Measurements from ENCODE around the gene AKIRIN1.

Gene AKIRIN1

DNA sequence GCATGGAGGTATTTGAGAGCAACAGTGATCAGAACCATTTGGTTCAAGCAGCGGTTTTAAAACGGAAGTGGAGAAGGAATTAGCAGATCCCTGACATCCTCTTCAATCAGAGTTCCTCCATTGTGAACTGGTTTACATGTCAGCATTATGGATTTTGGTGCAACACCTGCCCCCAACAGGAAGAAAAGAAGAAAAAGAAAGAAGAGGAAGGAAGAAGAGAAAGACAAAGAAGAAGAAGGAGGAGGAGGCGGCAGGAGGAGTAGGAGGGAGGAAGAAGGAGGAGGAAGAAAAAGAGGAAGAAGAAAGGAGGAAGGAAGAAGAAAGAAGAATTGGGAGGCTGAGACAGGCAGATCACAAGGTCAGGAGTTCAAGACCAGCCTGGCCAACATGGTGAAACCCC lies 52.4 kb downstream of the AKIRIN1 start:
- 0 out of 2 replicates have a peak, but pooled peaks cover 1% of the 10 kb centered on the region for H3K36me3 ChIP-seq (ENCODE audit: low read depth)
- H3K4me1 ChIP-seq (ENCODE audit: insufficient read depth, poor library complexity, severe bottlenecking): no peaks in the 10 kb centered on the region
- no peak overlapping the region for H3K27ac ChIP-seq (ENCODE audit: poor library complexity, severe bottlenecking)
- H3K4me3 ChIP-seq (ENCODE audit: severe bottlenecking): no peak overlapping the region
- no peak for DNase-seq (ENCODE audit: low spot score)
- no peaks in the 10 kb centered on the region for H3K27me3 ChIP-seq (ENCODE audit: insufficient read depth, poor library complexity, severe bottlenecking)
- TF ChIP-seq, protein P1, sequence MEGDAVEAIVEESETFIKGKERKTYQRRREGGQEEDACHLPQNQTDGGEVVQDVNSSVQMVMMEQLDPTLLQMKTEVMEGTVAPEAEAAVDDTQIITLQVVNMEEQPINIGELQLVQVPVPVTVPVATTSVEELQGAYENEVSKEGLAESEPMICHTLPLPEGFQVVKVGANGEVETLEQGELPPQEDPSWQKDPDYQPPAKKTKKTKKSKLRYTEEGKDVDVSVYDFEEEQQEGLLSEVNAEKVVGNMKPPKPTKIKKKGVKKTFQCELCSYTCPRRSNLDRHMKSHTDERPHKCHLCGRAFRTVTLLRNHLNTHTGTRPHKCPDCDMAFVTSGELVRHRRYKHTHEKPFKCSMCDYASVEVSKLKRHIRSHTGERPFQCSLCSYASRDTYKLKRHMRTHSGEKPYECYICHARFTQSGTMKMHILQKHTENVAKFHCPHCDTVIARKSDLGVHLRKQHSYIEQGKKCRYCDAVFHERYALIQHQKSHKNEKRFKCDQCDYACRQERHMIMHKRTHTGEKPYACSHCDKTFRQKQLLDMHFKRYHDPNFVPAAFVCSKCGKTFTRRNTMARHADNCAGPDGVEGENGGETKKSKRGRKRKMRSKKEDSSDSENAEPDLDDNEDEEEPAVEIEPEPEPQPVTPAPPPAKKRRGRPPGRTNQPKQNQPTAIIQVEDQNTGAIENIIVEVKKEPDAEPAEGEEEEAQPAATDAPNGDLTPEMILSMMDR (IDR thresholded peaks at IDR 0.05; ENCODE audit: poor library complexity, severe bottlenecking): no peak
- no peaks in the 10 kb centered on the region for H3K9me3 ChIP-seq (ENCODE audit: severe bottlenecking)
- no peak for ATAC-seq (ENCODE audit: low read depth)

DNA sequence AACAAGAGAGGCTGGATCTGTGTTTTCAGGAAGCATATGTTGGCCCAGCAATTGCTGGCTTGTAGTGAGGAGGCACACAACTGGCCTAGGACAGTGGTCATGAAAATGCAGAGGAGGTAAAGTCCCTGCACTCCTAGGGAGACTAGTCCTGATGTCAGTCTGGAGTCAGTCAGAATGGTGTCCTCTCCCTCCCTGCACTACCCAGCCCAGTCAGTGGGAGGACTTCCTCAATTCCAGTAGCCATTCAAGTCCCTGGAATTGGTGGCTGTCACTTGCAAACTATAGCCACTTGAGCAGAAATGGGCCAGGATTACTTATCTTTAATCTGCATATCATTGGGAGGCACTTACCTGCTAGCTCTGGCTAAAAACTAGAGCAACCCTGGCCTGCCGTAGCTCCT lies 53.7 kb downstream of the AKIRIN1 start:
- no peak overlapping the region for H3K27ac ChIP-seq (ENCODE audit: poor library complexity, severe bottlenecking)
- no peaks in the 10 kb centered on the region for H3K36me3 ChIP-seq (ENCODE audit: low read depth)
- no peaks in the 10 kb centered on the region for H3K9me3 ChIP-seq (ENCODE audit: severe bottlenecking)
- no peak for DNase-seq (ENCODE audit: low spot score)
- H3K27me3 ChIP-seq (ENCODE audit: insufficient read depth, poor library complexity, severe bottlenecking): no peaks in the 10 kb centered on the region
- H3K4me1 ChIP-seq (ENCODE audit: insufficient read depth, poor library complexity, severe bottlenecking): no peaks in the 10 kb centered on the region
- no peak overlapping the region for H3K4me3 ChIP-seq (ENCODE audit: severe bottlenecking)
- TF ChIP-seq, protein P1 (IDR thresholded peaks at IDR 0.05; ENCODE audit: poor library complexity, severe bottlenecking): no peak
- peak; percentile 42; the same call in 1 of the 3 replicates for ATAC-seq (ENCODE audit: low read depth)

DNA sequence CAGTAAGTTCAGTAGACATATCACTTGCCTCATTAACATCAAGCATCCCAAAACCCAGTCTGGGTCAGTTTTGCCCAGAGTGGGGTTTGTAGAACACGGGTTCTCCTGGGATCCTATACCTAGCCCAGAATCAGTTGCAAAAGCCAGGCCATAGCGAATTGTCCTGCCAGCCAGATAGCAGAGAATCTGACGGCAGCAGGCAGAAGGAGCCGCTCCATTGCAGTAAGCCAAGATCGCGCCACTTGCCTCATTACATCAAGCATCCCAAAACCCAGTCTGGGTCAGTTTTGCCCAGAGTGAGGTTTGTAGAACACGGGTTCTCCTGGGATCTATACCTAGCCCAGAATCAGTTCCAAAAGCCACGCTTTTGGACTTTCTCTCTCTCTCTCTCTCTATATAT lies 54.2 kb downstream of the AKIRIN1 start:
- H3K4me3 ChIP-seq (ENCODE audit: severe bottlenecking): no peak overlapping the region
- H3K4me1 ChIP-seq (ENCODE audit: insufficient read depth, poor library complexity, severe bottlenecking): no peaks in the 10 kb centered on the region
- no peak overlapping the region for H3K27ac ChIP-seq (ENCODE audit: poor library complexity, severe bottlenecking)

DNA sequence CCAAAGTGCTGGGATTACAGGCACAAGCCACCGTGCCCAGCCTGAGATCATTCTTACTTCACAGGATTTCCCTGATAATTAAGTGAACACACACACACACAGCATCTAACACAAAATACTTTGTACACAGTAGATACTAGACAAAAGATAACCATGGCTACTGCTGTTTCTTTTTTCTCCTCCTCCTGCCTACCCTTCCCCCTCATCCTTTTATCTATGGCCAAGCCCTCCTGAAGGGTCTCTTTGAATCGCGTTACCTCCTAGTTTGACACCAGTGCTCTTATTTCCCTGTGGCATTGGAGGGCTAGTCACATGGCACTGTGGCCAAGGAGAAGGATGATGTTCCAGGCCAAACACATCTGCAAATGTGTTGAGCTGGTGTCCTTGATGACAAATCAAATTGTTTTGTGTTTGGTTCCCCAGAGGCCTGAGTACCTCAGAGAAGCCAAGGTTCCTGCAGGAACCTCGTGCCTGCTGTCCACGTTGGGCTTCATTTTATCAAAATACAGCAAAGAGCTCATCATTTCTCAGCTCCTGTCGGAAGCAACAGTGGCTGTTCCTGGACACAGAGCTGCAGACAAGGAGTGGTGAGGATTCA lies 55.6 kb downstream of the AKIRIN1 start:
- no peak for ATAC-seq (ENCODE audit: low read depth)
- Histone ChIP-seq H3K4me1 (ENCODE audit: insufficient read depth, poor library complexity, severe bottlenecking) (no peaks in the 10 kb centered on the region), H3K9me3 (ENCODE audit: severe bottlenecking) (no peaks in the 10 kb centered on the region), H3K36me3 (ENCODE audit: low read depth) (no peaks in the 10 kb centered on the region), H3K27me3 (ENCODE audit: insufficient read depth, poor library complexity, severe bottlenecking) (no peaks in the 10 kb centered on the region), H3K4me3 (ENCODE audit: severe bottlenecking) (no peak overlapping the region), H3K27ac (ENCODE audit: poor library complexity, severe bottlenecking) (no peak overlapping the region)
- DNase-seq (ENCODE audit: low spot score): no peak
- TF ChIP-seq, protein P1 (IDR thresholded peaks at IDR 0.05; ENCODE audit: poor library complexity, severe bottlenecking): no peak

More for the DNA sequence above, 54.2 kb downstream of the AKIRIN1 start:
- Histone ChIP-seq H3K36me3 (ENCODE audit: low read depth) (no peaks in the 10 kb centered on the region), H3K9me3 (ENCODE audit: severe bottlenecking) (no peaks in the 10 kb centered on the region), H3K27me3 (ENCODE audit: insufficient read depth, poor library complexity, severe bottlenecking) (no peaks in the 10 kb centered on the region)
- DNase-seq (ENCODE audit: low spot score) (no peak), ATAC-seq (ENCODE audit: low read depth) (no peak)
- TF ChIP-seq, protein P1 (IDR thresholded peaks at IDR 0.05; ENCODE audit: poor library complexity, severe bottlenecking): no peak
